GM18861 (cell line): ENCODE measurements around the gene CSDE1.
A peak's percentile ranks its signal among the peaks of the same experiment; 100 is the strongest.

Source experiments
- ATAC-seq: cut with Tn5 transposase; IDR thresholded peaks from one replicate; pipeline ENCODE4 v1.9.1; 2021; ENCODE audit not compliant: unreplicated experiment

Gene CSDE1

DNA sequence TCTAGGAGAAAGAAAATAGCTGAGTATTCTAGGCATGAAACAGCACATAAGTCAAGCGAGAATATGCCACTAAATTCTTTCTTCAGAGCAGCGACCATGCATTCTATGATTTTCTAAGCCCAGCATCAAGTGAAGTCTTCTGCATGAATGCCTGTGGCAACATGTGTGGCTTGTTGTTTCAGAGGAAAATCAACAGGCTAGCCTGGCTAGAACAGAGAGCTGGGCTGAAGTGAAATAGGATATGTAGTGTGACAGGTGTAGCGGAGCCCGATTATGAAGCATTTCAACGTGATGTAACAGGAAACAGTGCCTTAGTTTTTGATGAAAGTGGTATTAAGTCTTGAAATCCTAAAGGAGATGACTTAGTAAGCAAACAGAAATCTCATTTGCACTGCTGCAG, 7.0 kb downstream of the CSDE1 start:
- no peak for ATAC-seq

DNA sequence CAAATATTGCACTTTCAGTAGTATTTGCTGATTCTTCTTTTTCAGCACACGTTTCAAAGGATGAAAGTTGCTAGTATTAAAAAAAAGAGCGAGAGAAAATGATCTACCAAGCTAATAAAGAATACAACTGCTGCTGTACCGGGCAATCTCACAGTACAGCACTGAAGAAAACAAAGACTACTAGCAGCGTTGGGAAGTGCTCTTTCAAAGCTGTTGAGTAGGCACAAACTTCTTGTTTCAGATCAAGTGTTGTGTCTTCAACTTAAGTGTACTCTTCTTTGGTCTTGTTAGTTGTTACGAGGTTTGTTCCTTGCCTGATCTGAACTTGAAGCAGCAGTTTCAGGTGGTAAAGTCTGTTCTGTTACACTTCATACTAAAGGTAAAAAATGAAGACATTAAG, 7.9 kb downstream of the CSDE1 start:
- ATAC-seq: no peak

DNA sequence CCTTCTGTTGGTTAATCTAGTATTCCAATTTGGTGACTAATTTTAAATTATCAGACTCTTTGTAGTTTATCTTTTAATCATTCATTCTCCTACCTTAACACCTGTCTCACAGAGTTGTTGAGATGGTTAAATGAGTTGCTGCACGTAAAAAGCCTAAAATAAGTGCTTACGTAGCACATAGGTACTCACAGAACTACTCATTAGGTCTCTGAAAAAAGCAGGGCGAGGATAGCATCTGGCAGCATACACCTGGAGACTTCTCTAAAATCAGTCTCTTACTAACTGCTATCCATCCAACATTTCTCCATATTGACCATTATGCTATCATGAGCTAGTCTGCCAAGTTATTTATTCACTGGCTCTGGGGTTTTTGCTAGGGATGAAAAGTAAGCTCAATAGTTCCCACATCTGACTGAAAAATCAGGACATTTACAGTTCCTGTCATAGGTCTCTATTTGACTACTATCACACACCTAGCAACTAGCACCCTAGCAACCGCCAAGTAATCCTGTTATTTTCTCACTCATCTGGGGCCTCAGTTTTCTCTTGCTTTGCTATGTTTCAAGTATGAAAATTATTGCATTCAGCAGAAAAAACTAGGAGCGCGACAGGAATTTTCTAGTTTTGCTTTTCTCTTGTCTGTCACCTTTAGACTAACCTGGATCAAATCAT, 11.2 kb downstream of the CSDE1 start:
- ATAC-seq: no peak

DNA sequence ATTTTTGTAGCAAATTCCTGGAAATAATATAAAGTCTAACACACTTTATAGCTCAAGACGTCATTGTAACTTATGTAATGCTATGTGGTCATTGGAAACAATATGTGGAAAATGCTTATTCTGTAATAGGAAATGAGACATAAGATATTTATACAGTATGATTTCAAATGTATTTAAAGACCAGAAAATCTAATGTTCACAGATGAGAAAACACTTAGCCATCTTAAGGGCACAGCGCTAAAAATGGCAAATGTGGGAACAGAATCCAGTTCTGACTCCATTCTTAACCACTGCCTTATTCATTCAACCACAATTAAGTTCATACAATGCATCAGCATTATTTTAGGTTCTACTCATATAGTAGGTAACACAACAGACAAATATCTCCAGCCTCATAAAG, 12.5 kb downstream of the CSDE1 start:
- ATAC-seq: no peak

DNA sequence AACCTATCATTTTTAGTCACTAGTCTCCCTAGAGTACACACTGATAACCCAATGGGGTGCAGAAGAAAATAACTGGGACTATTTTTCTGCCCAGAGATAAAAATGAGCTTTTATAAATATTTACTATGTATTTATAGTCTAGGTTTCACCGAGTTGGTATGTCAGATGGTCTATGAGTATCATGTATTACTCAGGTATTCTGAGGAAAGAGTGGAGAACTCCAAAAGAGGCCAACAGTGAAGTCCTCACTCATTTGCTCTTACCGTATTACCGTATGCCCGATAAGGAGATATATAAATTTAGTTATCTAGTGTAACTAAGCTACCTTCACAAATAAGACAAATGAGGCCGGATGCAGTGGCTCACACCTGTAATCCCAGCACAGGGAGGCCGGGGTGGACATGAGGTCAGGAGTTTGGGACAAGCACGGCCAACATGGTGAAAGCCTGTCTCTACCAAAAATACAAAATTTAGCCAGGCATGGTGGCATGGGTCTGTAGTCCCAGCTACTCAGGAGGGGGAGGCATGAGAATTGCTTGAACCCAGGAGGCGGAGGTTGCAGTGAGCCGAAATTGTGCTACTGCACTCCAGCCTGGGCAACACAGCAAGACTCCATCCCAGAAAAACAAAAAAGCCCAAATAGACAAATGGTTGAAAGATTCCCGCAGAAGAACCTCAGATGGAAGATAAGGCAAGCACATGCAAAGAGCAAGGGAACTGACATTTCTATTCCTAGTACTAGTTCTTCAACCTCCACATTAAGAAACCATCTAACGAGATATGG, 15.6 kb downstream of the CSDE1 start:
- ATAC-seq: no peak

DNA sequence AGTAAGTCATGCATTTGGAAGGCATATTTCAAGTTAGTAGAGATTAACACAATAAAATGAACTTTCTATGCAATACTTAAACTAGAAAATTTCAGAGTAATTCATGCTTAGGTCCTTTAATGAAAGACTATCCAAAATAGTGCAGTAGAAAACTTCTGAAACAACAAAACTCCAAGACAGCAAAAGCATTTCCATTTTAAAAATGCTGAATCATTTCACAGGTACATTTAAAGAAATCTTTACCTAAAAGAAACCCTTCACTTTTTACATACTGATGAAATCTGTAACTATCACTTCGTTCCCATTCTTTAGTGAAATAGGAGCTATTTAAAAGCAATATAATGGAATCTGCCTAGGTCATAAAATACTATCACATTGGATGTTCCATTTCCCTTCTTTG, 17.5 kb downstream of the CSDE1 start:
- ATAC-seq: no peak

DNA sequence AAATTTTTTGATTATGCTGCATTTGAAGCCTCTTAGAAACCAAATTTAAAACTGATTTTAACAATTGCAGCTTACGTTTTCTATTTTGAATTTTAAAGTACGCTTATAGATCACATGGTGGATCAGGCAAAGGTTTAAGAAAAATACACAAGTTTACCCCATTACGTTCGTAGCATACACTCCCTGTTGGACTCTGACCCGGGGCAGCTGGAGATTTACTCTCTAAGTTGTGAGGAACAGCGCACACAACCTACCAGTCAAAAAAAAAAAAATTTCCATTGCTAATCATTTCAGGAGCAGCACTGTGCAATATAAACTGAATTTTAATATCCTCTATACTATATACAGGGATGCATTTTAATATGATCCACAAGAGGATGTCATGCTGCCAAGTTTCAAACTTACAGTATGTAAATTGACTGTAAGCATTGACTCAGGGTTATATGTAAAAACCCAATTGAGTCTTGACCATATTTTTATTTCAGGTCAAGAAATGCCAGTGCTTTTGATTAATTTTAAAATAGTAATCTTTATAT, 20.4 kb downstream of the CSDE1 start:
- ATAC-seq: no peak

DNA sequence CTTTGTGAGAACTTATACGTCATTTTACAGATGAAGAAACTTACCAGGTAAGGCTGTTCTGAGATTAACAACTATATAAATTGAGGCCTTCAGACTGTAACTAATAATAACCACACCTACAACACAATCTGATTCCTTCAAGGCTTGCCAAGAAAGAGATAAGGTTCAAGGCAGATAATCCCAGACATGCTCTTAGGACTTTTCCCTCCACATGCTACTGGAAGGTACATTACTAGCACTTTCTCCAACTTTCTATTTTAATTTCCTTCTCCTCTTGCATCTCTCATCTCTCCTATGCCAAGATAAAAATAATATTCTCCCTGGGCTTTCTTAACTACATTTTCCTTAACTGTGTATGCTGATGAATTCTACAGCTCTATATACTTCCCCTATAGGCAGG, 22.3 kb downstream of the CSDE1 start:
- ATAC-seq: no peak

DNA sequence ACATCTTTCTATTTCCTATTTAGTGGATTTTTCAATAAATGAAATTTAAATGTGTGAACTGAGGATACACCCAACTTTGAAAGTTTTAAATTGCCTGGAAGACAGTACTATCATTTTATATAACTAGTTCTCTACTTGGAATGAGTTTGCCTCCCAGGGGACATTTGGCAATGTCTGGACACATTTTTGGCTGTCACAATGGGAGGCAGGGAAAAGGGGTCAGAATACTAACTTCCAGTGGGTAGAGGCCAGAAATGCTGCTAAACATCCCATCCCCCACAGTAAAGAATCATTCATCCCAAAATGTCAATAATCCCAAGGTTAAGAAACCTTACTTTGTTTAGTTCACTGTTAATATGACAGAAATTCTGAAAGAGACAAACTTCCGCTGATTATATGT, 28.0 kb downstream of the CSDE1 start:
- no peak for ATAC-seq

DNA sequence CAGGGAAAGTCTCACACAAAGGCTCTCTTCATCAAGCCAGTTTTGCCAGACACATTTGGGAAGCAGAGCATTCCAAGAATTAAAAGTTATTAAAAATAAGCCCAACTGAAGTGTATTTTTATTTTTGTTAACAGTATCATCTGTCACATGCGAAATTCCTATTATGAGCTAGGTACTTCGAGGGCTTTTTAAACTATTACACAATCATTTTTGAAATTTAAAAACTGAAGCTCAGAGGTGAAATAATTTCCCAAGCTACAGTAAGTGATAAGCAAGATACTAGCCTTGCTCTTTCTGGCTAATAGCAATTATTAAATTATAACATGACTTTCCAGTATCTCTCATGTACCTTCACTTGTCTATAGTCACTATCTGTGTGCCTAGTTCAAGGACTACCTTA, 29.2 kb downstream of the CSDE1 start:
- ATAC-seq: no peak

DNA sequence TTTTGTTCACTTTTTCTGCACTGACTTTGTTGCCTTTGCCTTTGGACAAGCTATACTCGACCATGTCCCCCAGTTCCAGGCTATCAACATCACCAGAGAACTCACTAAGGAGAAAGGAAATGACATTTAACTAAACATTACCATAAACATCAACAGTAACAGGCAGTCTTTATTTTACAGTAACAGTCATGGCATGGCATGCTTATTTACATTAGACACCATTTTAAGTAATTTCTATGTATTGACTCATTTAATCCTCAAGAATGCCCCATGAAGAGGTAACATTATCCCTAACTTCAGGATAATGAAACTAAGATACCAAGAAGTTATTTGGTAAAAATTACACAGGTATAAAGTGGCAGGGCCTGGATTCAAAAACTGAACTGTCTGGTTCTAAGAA, 32.6 kb downstream of the CSDE1 start:
- ATAC-seq: no peak

DNA sequence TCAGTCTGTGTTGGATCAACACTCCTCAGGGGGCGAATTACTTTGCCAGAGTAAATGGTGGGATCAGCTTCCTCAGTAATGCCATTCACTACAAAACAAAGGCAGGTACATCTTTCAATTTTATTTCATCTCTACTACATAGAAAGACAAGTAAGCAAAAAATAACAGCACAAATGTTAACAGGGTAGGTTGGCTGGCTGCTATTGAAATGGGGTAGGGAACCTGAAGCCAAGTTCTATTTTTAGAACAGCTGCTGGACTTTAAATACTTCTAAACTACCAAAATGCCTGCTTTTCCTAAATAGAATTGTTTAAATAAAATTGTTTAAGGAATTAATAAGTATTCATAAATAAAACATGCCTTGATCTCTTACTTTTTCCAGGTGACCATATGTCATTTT, 33.9 kb downstream of the CSDE1 start:
- ATAC-seq: no peak

DNA sequence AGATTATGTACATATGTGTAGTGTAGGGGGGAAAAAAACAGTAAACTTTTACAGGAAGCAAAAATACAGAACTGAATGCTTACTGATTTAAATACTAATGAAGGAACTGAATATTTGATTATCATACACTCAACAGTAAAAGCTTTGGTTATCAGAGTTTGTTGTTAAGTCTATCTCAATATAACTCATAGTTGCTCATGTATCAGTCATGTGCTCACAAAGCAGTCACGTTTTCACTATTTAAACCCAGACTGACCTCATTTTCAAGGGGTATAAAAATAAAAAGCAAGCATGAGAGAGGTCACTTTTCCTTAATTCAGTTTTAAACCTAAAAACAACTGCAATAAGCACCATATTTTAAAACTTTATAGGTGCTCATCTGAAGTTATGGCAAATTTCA, 34.3 kb downstream of the CSDE1 start:
- ATAC-seq: no peak

DNA sequence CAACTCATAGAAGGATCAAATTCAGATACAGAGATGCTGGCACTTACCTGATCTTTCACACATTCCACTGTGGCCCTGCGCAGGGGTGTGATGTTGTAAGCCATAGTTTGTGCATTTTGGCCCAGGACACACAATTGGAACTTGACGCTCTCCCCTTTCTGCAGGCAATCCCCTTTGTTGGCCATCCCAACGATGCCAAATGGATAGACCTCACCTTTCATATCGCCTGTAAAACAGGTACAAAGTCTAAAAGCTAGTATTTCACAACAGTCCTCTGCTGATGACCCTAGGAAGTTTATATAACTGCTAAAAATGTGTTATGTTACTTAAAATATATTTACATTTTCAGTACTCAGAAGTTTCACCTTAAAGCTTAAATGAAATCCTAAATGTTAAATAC, 37.3 kb downstream of the CSDE1 start:
- no peak for ATAC-seq

DNA sequence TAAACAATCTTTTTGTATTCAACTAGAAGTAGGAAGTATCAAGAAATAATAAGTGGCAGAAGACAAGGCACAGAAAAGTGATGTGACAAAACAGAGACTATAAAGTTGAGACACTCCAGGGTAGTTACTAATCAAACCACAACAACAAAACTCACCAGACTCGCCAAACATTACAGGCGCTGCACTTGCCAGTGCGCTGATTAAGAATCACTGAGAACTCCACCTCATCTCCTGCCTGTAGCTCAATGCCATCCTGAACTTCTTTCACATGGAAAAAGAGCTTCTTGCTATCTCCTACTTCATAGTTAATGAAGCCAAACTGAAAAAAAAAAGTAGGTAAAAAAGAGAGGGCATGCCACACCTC, 38.4 kb downstream of the CSDE1 start:
- no peak for ATAC-seq

DNA sequence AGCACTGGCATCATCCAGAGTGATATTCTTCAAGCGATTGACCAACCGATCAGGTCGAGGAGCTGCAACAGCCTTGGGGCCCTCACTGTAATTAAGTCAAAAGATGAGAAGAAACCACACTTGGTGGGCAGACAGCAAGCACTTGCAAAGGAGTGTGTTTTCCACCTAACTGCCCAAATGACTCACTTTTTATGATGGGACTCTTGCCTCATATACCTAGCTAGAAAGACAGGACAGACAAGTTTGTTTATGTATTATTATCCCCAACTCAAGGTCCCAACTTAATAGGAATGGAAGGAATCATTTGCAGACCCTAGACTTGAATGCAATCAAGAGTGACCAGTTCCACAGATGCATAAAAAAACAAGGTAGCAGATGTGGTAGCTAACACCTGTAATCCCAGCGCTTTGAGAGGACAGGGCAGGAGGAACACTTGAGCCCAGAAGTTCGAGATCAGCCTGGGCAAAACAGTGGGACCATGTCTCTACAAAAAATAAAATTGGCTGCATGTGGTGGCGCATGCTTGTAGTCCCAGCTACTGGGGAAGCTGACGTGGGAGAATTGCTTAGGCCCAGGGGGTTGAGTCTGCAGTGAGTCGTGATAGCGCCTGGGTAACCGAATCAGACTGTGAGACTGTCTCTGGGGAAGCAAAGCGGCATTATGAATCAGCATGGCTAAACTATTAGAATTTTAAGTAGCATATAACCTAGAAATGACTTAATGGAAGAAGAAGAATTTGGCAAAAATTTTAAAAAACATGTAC, 38.9 kb downstream of the CSDE1 start:
- ATAC-seq: no peak

DNA sequence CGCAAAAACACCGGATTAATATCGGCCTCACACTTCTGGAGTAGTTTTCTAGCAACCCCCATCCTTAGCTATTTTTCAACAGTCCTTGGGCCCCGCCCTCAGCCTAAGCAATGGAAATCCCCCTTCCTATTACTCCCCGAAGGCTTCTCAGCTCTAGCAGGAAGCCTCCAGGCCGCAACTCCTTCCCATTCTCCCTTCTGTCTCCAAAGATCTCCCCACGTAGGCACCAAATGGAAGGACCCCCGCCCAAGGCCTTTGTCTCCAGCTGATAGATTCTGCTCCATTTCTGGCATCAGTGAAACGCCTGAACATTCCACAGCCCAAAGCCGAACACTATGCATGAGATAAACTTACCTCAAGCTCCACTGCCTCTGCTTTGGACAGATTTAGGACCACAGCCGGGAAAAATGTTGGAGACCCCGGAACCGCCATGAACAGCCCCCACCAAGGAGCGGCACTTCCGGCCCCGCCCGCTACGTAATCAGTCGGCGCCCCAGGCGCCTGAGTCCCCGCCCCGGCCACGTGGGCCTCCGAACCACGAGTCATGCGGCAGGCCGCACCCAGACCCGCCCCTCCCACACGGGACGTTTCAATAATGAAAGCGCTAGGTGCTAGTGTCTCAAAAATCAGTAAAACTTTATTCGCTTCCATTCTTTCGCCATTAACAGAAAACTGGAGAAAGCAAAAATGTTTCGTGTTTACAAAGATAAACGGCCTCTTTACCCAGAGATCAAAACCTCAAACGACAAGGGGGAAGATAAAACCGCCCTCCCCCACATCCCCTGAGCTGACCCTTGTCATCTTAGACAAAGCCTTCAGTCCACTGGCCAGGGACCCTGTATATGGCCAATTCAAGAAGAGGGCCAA, 41.2 kb downstream of the CSDE1 start, which contains the start of gene NRAS:
Gene NRAS, minus strand, starts transcription at position 468 of the 867 bp plus-strand sequence. CDS start 611 bp downstream, outside the sequence.
- peak; percentile 80 for ATAC-seq

DNA sequence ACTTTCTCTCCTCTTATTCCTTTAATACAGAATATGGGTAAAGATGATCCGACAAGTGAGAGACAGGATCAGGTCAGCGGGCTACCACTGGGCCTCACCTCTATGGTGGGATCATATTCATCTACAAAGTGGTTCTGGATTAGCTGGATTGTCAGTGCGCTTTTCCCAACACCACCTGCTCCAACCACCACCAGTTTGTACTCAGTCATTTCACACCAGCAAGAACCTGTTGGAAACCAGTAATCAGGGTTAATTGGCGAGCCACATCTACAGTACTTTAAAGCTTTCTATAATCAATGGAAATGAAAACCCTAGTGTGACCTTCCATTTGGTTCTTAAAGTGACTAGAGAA, 41.9 kb downstream of the CSDE1 start:
- ATAC-seq: peak; percentile 2

DNA sequence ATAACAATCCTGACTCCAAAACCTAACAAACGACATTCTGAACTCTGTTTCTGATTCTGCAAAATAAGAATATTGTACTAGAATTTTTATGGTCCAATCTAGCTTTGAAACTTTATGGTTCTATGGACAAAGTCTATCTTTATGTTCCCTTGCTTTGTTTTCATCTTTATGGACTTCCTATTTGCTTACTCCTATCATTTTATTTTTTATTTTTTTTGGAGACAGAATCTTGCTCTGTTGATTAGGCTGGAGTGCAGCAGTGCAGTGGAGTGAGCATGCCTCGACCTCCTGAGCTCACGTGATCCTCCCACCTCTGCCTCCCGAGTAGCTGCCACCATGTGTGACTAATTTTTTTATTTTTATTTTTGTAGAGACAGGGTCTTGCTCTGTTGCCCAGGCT, 44.8 kb downstream of the CSDE1 start:
- ATAC-seq: no peak

DNA sequence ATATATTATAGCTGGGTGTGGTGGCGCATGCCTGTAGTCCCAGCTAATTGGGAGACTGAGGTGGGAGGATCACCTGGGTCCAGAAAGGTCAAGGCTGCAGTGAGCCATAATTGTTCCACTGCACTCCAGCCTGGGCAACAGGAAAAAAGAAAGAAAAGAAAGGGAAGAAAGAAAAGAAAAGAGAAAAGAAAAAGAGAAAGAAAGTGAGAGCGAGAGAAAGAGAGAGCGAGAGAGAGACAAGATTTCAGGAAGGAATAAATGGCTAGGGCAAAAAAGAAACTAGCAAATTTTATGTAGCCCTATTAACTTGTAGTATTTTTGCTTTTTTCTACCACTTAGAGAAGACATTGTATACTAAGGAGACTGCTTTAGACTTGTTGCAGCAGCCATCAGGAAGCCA, 47.4 kb downstream of the CSDE1 start:
- no peak for ATAC-seq

DNA sequence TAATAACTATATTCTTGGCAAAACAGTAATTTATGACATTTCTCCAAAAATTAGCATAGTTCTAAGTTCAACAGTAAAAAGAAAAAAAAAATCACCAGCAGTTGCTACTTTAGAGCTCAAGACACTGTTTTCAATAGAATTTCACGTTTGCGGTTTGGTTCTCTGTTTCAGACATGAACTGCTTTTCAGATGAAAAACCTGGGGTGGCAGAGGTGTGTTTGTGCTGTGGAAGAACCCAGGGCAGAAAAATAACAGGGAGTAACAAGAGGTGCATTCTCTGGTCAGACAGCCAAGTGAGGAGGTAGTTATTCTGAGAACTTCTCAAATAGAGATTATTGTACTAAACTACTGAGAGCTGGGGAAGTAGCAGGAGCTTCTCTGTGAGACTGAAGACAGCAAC, 50.2 kb downstream of the CSDE1 start:
- no peak for ATAC-seq
